ENCODE measurements around the gene CCR7.
"Not testable (repeated sequence)": the region's sequence is repeated elsewhere in the genome, so short reads cannot be mapped to it uniquely, and the experiment has no call there.

Gene CCR7

DNA sequence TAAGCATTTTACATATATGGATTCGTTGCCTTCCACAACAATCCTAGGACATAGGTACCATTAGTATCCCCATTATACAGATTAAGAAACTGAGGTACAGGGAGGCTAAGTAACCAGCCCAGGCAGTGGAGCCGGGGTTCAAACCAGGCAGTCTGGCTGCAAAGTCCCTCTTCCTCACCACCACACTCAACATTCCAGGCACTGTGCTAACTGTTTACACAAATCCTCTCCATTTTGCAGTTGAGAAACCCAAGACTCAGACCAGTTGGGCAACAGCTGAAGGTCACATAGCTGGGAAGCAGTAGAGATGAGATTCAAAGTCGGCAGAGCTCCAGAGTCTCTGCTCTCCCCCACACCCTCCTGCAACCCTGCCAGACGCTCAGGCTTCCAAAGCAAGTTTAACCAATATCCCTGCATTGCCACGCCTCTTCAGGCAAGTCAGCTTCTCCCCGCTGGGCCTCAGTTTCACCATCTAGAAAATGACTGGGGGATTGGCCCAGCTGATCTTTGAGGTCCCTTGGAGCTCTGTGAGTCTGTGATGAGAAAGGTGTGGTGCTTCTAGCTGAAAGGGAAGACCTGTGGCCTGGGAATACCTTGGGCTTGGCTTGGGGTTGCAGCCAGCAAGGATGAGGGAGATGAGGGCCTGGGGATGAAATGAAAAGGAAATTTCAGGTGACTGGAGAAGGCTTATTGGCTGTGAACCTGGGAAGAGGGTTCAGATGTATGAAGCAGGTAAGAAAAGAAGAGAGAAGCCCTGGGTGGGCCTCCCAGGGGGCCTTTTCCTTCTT, 14.0 kb downstream of the CCR7 start:
- peak; percentile 99 for DNase-seq

- peak; percentile 97 for DNase-seq
Measured at GRCh38 chr17:40550608-40551007, 14.7 kb downstream of the CCR7 start.

DNA sequence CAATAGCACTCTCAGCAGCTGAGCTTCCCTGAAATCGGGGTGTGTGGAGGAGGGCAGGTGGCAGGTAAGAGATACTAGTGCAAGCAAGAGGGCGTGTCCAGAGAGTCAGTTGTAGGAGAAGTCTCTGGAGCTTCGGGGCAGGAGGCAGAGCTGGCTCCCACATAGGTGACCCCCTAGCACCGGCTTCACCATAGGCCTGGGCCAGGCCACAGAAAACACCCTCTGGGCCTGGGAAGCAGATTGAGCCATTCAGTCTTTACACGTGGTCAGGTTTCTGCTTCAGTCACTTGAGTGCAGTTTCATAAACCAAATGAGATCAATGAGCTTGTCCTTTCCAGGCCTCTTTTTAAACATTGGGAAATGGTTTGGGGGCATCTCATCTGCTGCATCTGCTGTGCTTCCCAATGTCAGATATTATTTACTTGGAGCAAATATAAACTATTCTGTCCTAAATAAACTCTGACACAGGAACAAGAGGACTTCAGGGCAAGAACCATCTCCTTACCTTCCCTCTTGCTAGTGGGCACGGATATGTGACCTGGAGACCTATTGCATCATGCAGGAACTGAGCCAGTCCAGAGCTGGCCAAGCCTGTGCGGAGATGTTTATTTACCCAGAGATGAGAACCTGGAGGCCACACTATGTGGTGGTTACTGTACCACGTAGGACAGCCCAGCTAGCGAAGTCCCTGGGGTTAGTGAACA, 16.1 kb downstream of the CCR7 start:
- peak; percentile 77 for DNase-seq

DNA sequence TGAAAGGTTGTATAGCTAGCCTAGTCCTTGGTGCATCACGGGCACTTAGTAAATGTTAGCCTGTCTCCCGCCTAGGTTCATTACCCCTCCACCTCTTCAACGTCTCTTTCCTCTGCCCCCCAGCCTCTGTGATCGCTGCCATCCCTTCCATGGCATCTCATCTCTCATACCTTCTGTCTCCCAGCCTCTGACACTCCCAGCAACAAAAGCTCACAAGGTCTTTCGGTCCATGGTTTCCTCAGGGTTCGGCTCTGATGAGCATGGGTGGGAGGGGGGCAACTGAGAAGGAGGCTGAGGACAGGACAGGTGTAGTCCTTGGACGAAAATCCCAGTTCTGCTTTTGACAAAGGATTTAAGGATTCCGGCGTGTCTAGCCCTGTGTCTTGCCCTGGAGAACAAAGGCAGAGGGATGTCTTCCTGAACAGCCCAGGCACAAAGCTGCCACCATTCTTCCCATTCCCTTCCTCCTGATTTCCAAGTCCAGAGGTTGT, 16.7 kb downstream of the CCR7 start:
- no peak for DNase-seq

GRCh38 chr17:40547785-40548478, 17.3 kb downstream of the CCR7 start:
- no peak for DNase-seq

- DNase-seq: no peak
Measured at GRCh38 chr17:40547079-40547784, 18.0 kb downstream of the CCR7 start.

DNA sequence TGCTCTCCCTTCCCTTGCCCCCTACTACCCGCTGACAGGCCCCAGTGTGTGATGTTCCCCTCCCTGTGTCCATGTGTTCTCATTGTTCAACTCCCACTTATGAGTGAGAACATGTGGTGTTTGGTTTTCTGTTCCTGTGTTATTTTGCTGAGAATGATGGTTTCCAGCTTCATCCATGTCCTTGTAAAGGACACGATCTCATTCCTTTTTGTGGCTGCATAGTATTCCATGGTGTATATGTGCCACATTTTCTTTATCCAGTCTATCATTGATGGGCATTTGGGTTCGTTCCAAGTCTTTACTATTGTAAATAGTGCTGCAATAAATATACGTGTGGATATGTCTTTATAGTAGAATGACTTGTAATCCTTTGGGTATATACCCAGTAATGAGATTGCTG, 18.8 kb downstream of the CCR7 start:
- DNase-seq: not testable (repeated sequence)

GRCh38 chr17:40545660-40546059, 19.6 kb downstream of the CCR7 start:
- no peak for DNase-seq

- peak; percentile 84 for DNase-seq
Measured at GRCh38 chr17:40542558-40543411, 22.5 kb downstream of the CCR7 start.

DNA sequence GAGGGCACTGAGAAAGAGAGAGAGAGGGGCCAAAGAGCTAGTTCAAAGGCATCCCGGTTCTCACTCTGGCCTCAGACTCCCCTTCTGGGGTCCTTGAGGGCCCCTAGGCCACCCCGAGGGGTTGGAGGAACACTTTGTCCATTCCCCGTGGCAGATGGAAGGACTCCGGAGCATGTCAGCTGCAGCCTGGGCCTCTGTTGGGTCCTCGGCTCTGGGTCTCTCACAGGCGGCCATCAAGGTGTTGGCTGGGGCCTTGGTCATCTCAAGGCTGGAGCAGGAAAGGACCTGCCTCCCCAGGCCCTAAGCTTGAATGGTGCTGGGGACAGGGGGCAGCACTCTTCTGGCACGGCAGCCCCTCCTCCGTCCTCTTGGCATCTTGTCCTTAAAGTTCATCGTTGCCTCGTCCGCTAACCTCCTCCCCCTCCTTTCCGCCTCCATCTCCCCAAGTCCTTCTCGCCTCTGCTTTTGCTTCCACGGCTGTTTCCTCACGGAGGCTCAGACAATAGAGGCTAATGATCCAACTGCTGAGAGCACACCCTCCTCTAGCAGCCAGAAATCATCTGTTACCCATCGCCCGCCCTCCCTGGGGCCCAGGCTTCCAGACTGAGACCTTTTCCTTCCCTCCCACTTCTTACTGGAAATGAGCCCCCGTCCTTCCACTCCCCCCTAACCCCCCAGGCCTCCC, 23.3 kb downstream of the CCR7 start:
- no peak for DNase-seq

- no peak for DNase-seq
Measured at GRCh38 chr17:40541060-40541872, 24.0 kb downstream of the CCR7 start.

DNA sequence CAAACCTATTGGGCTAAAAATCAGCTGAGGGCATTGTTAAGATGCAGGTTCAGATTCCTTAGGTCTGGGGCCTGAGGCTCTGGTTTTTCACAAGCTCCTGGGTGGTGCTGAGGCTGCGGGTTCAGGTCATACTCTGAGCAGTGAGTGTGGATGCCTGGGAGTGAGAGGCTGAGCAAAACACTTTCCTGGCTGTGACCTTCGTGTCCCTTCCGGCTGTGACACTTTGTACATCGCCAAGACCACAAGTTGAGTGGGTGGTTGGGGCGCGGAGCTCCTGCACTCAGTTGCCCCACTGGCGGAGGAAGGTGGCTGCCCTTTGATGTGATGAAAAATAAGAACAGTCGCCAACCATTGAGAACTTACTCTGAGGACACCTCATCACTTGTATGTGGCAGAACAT, 24.8 kb downstream of the CCR7 start:
- DNase-seq: no peak

DNA sequence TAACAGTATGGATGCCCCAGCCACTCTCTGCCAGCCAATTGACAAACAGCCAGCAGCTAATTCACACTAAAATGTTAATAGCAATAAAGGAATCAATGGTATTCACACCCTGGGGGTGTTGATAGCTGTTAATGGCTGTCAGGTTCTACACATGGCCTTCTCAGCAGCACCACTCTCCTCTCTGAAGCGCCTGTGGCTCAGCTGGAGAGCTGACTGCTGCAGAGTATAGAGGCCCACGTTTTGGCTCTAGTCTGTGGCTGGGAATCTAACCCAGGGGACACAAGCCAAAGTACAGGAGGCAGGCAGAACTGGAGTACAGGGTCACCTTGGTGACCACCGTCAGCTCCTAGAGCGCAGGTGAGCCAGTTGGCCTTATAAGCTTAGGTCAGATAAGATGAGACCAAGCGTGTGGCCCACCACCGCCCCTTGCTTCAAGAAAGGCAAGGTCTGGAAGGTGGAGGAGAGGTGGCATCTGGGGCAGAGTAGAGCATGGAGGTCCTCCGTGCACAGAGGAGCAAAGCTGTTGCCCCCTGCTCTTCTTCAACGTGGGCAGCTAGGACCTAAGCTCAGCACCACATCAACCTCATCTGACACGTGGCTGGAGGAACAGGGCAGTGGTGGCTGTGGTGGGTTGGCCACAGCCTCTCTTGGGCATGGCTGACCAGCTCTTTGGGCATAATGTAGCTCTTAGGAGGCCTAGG, 25.4 kb downstream of the CCR7 start:
- DNase-seq: no peak

- no peak for DNase-seq
Measured at GRCh38 chr17:40538936-40539705, 26.2 kb downstream of the CCR7 start.

DNA sequence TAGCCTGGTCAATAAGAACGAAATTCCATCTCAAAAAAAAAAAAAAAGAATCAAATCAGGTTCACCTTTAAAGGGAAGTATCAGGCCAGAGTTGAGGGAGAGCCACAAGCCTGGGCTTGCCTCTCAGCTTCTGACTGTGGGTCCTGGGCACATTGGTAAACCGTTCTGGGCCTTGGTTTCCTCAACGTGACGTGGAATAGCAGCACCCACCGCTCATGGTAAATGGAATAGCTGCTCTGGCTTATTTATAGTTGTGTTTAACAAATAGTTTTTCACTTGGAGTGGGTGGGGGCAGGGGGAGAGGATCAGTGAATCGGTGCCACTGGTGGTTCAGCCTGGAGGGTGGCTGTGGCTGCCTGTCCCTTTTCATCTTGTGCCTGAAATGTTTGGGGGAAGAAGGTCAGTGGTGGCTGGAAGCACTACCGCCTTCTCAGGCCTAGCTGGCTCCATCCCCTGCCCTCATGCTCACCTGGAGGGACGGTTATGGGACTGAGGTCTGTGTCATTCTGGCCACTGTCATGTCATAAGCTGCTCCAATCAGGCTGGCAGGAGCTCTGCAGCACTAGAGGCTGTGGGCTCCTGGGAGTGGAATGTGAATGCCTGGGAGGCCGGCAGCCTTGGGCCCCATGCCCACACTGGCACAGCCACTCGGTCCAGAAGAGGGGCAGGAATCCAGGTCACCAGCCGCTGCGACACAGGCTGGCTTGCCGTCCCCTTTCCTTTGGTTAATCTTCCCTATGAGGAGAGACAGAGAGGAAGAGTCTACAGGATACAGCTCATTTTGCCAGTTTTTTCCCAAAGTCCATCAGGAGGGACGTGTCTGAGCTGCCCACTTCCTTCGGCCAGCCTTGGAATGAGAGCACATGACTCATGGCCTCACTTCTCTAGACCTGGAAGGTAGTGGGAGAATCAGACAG, 27.0 kb downstream of the CCR7 start:
- peak; percentile 37 for DNase-seq

DNA sequence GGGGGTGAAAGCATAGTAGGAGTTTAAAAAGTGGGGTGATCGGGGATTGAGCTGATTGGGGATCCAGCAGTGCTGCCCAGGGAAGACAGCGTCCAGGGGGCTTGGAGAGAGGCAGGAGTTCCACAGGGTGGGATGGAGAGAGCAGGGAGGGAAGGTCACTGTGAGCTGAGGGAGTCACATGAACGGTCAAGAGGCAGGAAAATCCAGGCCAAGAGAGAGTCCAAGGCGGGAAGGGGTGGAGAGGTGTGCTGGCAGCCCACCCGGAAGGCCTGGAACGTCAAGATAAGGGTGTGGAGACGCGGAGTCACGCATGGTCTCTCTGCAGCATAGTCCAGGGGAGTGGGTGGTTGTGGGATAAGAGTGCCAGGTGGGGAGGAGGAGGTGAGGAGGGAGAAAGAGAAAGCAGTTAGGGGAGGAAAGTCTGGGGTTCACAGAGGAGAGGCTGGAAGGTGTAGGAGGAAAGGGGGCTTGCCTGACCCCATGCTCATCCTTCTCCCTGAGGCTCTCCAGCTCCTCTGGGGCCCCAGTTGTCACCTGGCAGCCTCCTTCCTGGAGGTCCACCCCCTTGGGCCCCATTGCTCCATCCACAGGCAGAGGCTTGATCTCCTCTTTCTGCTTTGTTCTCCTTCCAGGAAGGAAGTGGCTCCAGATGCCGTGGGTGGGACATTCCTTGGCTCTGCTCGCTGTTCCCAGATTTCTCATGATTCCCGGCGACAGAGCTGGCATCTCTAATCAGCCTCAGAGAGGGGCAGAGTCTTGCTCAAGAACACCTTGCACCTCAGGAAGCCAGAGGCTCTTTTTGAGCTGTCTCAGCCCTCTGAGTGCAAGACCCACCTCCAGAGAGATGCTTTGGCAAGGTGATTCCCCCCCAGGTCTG, 28.7 kb downstream of the CCR7 start:
- DNase-seq: peak; percentile 61

DNA sequence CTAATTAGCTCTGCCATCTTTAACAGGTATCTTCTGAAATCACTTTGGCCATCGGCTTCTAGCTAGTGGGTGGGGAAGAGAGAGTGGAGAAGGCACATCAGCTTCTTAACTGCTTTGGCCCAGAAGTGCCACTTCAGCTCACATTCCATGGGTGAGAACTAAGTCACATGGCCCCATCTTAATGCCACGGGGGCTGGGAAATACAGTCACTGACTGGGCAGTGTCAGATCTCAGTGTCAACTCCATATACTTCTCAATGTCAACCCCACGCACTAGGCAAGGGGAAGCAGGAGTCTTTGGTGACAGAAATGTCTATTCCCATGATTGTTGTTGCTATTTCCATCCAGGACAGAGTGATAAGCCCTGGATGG, 29.4 kb downstream of the CCR7 start:
- peak; percentile 63 for DNase-seq
